ENCODE measurements around the gene KRTAP10-1. TPM values are rescaled to one million over a fixed set of nuclear protein-coding genes. Genes with fewer than 3 reads are reported as not detected.

The KRTAP10-1 gene
- total and polyA plus RNA-seq, 4 donors, result not detected

DNA sequence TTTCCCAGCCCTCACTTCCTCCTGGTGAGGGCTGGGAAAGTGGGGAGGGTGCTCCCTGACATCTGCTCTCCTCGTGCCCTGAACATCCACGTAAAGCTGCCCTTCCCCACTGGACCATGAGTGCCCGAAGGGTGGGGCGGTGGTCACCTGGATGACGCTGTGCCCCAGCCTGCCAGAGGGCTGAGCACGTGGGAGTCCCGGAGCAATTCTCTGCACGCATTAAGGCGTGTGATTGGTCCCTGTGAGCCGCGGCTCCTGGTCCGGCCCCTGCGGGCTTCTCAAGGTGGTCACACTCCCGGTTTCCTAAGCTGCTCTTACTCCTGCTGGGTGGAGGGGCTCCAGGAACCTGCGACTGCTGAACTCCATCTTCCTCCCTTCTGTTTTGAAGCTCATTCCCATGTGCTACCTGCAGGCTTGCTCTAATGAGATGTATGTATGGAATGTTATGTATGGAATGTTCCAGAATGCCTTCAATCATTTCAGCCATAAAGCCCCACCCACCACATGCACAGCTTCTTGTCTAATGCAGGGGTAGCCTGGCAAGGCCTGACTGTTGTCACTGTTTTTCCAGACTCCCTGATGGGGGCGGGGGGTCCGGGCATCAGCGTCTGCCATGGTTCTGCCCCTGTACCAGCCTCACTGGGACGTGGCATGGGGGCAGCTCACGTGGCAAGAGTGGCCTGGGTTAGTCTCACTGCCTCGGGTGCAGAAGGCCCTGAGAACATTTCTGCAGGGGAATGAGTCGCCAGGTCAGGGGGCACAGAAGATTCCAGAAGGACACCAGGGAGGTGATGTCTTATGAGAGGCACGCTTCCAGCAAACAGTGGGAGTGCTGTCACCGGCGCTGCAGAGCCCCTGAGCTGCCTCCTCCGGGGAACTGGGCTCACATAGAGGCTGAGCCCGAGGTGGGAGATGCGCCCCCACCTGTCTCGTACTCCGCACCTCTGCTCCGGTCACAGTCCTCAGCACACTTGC is 19.4 kb downstream of the KRTAP10-1 start (continued):
- TF ChIP-seq RAD21 (IDR thresholded peaks at IDR 0.05) (no peak), JUND (IDR thresholded peaks at IDR 0.05) (no peak)
- TF ChIP-seq, protein P1, sequence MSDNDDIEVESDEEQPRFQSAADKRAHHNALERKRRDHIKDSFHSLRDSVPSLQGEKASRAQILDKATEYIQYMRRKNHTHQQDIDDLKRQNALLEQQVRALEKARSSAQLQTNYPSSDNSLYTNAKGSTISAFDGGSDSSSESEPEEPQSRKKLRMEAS (IDR thresholded peaks at IDR 0.05), result no peak

DNA sequence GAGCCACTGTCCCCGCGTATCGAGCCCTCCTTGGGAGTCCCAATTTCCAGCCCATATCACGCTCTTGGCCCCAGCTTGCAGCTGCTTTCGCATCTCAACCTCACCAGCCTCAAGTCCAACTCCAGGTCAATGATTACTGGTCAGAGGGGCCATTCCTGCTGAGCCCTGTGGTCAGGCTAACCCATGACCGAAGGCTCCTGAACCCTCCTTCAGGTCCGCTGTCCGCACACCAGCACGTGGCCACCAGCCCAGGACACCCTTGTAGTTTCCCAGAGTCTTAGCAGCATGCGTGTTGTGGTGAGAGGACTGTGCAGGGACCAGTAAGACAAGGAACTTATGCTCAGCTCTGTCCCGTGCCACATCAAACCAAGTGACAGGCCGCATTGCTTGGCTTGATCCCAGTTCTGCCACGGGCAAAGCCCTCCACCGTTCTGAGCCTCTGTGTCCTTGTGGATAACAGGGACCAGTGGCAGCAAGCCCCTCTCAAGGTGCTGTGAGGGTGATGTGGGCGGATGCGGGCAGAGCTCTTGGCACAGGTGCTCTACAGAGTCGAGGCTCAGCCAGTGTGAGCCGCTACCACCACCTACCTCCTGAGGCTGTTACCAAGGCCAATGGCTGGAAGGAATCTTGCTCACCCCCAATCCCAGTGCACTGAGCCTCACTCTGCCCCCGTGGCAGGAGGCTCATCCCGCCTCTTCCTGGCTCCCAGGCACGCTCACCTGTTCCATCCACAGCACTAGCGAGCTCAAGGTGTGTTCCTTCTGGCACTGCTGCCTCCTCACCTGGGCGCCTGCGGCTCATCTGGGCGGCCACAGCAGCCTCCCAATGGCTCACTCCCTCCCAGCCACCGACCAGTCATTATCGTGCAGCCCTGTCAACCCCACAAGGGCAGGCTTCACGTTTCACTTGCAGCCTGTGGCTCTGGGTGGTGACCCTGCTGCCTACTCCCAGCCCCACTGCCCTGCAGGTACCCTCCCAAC is 20.4 kb downstream of the KRTAP10-1 start:
- peaks cover 0 to 11% (median 4%) of the 10 kb centered on the region in 4 donors for H3K4me1 ChIP-seq (ENCODE audit: control insufficient read depth in 4 of 4, insufficient read depth in 4 of 4, low read length in 3 of 4)
- H3K4me3 ChIP-seq (ENCODE audit: low read depth in 1 of 3, low read length in 3 of 3), result no peak overlapping the region
- 88% methylated on average over 28 of the region's 28 CpGs for WGBS
- no peak overlapping the region for H3K9ac ChIP-seq (ENCODE audit: low read depth in 1 of 2, low read length in 2 of 2)
- no peaks in the 10 kb centered on the region for H3K27me3 ChIP-seq (ENCODE audit: control insufficient read depth in 4 of 4, insufficient read depth in 4 of 4, low read length in 3 of 4)
- TF ChIP-seq, protein P1 (IDR thresholded peaks at IDR 0.05), result no peak
- no peak for TF ChIP-seq JUND (IDR thresholded peaks at IDR 0.05)
- no peak for TF ChIP-seq RAD21 (IDR thresholded peaks at IDR 0.05)
- TF ChIP-seq NR2F2 (IDR thresholded peaks at IDR 0.05), result no peak
- TF ChIP-seq RXRA (IDR thresholded peaks at IDR 0.05), result no peak
- no peak for TF ChIP-seq GABPA (IDR thresholded peaks at IDR 0.05 in 1 of 2, conservative IDR thresholded peaks at IDR 0.05 in 1 of 2)
- no peak for TF ChIP-seq HNF4G (IDR thresholded peaks at IDR 0.05)
- TF ChIP-seq EGR1 (IDR thresholded peaks at IDR 0.05; ENCODE audit: low read depth in 2 of 2), result no peak
- TF ChIP-seq FOXA1 (IDR thresholded peaks at IDR 0.05), result no peak
- no peak for TF ChIP-seq HNF4A (conservative IDR thresholded peaks at IDR 0.05)
- TF ChIP-seq, protein P2, sequence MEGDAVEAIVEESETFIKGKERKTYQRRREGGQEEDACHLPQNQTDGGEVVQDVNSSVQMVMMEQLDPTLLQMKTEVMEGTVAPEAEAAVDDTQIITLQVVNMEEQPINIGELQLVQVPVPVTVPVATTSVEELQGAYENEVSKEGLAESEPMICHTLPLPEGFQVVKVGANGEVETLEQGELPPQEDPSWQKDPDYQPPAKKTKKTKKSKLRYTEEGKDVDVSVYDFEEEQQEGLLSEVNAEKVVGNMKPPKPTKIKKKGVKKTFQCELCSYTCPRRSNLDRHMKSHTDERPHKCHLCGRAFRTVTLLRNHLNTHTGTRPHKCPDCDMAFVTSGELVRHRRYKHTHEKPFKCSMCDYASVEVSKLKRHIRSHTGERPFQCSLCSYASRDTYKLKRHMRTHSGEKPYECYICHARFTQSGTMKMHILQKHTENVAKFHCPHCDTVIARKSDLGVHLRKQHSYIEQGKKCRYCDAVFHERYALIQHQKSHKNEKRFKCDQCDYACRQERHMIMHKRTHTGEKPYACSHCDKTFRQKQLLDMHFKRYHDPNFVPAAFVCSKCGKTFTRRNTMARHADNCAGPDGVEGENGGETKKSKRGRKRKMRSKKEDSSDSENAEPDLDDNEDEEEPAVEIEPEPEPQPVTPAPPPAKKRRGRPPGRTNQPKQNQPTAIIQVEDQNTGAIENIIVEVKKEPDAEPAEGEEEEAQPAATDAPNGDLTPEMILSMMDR (IDR thresholded peaks at IDR 0.05; ENCODE audit: low read depth, low read length, missing input control), result no peak
- TF ChIP-seq YY1 (IDR thresholded peaks at IDR 0.05), result no peak
- TF ChIP-seq TAF1 (conservative IDR thresholded peaks at IDR 0.05), result no peak
- H3K27ac ChIP-seq (ENCODE audit: low read depth in 1 of 2, low read length in 2 of 2), result no peak overlapping the region
- no peaks in the 10 kb centered on the region for H3K36me3 ChIP-seq (ENCODE audit: control insufficient read depth in 4 of 4, insufficient read depth in 3 of 4, low read depth in 1 of 4, low read length in 3 of 4)
- H3K9me3 ChIP-seq (ENCODE audit: control insufficient read depth in 4 of 4, low read length in 3 of 4), result no peaks in the 10 kb centered on the region
- no peak for DNase-seq (ENCODE audit: low spot score)

DNA sequence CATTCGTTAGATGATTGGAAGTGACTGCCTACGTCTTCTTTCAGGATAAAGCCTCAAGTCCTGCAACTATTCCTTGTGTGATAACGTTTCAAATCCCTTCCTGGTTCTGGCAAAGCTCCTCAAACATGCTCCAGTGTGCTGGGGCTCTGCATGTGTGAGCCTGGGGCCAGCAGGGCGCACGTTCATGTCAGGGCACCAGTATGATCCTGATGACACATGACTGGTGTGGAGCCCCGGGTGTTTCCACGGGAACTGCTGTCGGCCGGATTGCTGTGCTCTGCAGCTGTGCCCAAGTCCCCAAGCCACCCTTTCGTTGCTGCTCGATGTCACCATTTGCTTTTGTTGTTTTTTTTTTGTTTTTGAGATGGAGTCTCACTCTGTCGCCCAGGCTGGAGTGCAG is 21.3 kb downstream of the KRTAP10-1 start:
- Histone ChIP-seq H3K27me3 (ENCODE audit: control insufficient read depth in 4 of 4, insufficient read depth in 4 of 4, low read length in 3 of 4) (no peaks in the 10 kb centered on the region), H3K27ac (ENCODE audit: low read depth in 1 of 2, low read length in 2 of 2) (no peak overlapping the region), H3K4me1 (ENCODE audit: control insufficient read depth in 4 of 4, insufficient read depth in 4 of 4, low read length in 3 of 4) (peaks cover 0 to 11% (median 4%) of the 10 kb centered on the region in 4 donors), H3K36me3 (ENCODE audit: control insufficient read depth in 4 of 4, insufficient read depth in 3 of 4, low read depth in 1 of 4, low read length in 3 of 4) (no peaks in the 10 kb centered on the region), H3K4me3 (ENCODE audit: low read depth in 1 of 3, low read length in 3 of 3) (no peak overlapping the region), H3K9ac (ENCODE audit: low read depth in 1 of 2, low read length in 2 of 2) (no peak overlapping the region), H3K9me3 (ENCODE audit: control insufficient read depth in 4 of 4, low read length in 3 of 4) (no peaks in the 10 kb centered on the region)
- DNase-seq (ENCODE audit: low spot score), result no peak
- WGBS, result 78% methylated on average over 12 of the region's 12 CpGs
- no peak for TF ChIP-seq HNF4G (IDR thresholded peaks at IDR 0.05)
- no peak for TF ChIP-seq RAD21 (IDR thresholded peaks at IDR 0.05)
- no peak for TF ChIP-seq NR2F2 (IDR thresholded peaks at IDR 0.05)
- no peak for TF ChIP-seq YY1 (IDR thresholded peaks at IDR 0.05)
- no peak for TF ChIP-seq EGR1 (IDR thresholded peaks at IDR 0.05; ENCODE audit: low read depth in 2 of 2)
- TF ChIP-seq, protein P3, sequence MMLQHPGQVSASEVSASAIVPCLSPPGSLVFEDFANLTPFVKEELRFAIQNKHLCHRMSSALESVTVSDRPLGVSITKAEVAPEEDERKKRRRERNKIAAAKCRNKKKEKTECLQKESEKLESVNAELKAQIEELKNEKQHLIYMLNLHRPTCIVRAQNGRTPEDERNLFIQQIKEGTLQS (IDR thresholded peaks at IDR 0.05), result no peak
- TF ChIP-seq, protein P2 (IDR thresholded peaks at IDR 0.05; ENCODE audit: low read depth, low read length, missing input control), result no peak
- no peak for TF ChIP-seq FOXA1 (IDR thresholded peaks at IDR 0.05)
- TF ChIP-seq, protein P4, sequence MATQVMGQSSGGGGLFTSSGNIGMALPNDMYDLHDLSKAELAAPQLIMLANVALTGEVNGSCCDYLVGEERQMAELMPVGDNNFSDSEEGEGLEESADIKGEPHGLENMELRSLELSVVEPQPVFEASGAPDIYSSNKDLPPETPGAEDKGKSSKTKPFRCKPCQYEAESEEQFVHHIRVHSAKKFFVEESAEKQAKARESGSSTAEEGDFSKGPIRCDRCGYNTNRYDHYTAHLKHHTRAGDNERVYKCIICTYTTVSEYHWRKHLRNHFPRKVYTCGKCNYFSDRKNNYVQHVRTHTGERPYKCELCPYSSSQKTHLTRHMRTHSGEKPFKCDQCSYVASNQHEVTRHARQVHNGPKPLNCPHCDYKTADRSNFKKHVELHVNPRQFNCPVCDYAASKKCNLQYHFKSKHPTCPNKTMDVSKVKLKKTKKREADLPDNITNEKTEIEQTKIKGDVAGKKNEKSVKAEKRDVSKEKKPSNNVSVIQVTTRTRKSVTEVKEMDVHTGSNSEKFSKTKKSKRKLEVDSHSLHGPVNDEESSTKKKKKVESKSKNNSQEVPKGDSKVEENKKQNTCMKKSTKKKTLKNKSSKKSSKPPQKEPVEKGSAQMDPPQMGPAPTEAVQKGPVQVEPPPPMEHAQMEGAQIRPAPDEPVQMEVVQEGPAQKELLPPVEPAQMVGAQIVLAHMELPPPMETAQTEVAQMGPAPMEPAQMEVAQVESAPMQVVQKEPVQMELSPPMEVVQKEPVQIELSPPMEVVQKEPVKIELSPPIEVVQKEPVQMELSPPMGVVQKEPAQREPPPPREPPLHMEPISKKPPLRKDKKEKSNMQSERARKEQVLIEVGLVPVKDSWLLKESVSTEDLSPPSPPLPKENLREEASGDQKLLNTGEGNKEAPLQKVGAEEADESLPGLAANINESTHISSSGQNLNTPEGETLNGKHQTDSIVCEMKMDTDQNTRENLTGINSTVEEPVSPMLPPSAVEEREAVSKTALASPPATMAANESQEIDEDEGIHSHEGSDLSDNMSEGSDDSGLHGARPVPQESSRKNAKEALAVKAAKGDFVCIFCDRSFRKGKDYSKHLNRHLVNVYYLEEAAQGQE (IDR thresholded peaks at IDR 0.05), result no peak
- no peak for TF ChIP-seq HNF4A (conservative IDR thresholded peaks at IDR 0.05)
- no peak for TF ChIP-seq SP1 (IDR thresholded peaks at IDR 0.05)

All from liver (tissue), 9 donors.